PFSK-1 (cell line): ENCODE results near the gene DPP4. TPM values are rescaled to one million over a fixed set of nuclear protein-coding genes. Genes with fewer than 3 reads are reported as not detected.

Experiments used
- FOXP2 ChIP-seq: optimal IDR thresholded peaks from 2 replicates; pipeline ENCODE3; 2011; ENCODE audit warnings: borderline replicate concordance, control low read depth, inconsistent platforms; ENCODE audit not compliant: insufficient read depth; ENCODE audit errors: extremely low read length, extremely low read depth
- POLR2AphosphoS5 ChIP-seq: IDR thresholded peaks from 2 replicates; pipeline ENCODE4 v1.6.1; 2012; ENCODE audit warnings: low read depth, mild to moderate bottlenecking, control low read depth, low read length, moderate library complexity
- SIN3A ChIP-seq: IDR thresholded peaks from 2 replicates; pipeline ENCODE4 v1.6.1; 2012; ENCODE audit warnings: mild to moderate bottlenecking, low read length, moderate library complexity, borderline replicate concordance; ENCODE audit not compliant: insufficient read depth
- TAF1 ChIP-seq: IDR thresholded peaks from 2 replicates; pipeline ENCODE4 v1.6.1; 2012; ENCODE audit warnings: low read length, control low read depth, borderline replicate concordance; ENCODE audit not compliant: insufficient read depth
- polyA plus RNA-seq: library from polyadenylated mRNA; unstranded; fragments of >200 nt; gene quantifications from one replicate; pipeline ENCODE4 v1.2.1, GENCODE V29; 2012; ENCODE audit warnings: low read depth, missing spikeins; ENCODE audit not compliant: insufficient read length
- TF ChIP-seq, protein P1 (sequence below), 2 experiments: IDR thresholded peaks; 2 replicates each; pipeline versions ENCODE4 v1.6.1 to v1.8.0; 2011 to 2012; ENCODE audit warnings: low read depth in 2 of 2, low read length in 2 of 2, control low read depth in 1 of 2, inconsistent platforms in 1 of 2, mild to moderate bottlenecking in 1 of 2, moderate library complexity in 1 of 2; ENCODE audit not compliant: insufficient read depth in 1 of 2

DPP4 gene
- polyA plus RNA-seq, result not detected

DNA sequence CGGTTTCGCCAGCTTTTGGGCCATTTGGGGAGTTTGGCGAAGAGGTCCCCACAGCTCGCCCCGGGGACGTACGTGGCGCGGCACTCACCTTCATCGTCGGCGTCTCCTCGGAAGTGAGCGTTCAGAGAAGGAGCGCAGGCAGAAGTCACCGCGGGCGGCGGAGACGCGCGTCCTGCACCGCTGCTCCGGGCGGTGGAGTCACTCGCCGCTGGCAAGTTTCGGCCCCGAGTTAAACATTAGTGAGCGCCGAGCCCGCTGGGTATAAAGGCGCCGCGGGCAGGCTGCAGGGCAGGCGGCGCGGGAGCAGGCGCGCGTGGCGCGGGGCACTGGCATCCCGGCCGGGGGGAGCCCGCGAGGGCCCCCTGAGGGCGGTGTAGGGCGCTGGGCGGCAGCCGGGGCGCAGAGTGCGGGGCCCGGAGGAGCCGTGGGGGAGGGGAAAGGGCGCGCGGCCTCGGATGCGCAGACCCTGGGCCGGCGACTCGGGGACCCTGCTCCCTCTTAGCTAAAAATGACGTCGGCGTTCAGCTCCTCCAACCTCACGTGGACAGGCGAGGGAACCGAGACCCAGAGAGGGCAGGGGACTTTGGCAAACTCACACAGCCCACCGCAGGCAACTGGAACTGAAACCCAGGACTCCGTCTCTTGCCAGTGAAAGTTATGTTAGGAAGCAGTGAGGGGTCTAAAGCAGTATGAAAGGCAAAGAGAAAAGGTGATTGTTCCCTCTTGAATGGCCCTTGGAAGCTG lies at the start of gene DPP4:
Gene DPP4 (minus strand): TSS at position 328 of the 744 bp plus-strand sequence. CDS start 234 bp downstream, at position 94.
- TF ChIP-seq POLR2AphosphoS5 (no peak), FOXP2 (no peak), TAF1 (no peak), SIN3A (no peak)
- TF ChIP-seq, protein P1, sequence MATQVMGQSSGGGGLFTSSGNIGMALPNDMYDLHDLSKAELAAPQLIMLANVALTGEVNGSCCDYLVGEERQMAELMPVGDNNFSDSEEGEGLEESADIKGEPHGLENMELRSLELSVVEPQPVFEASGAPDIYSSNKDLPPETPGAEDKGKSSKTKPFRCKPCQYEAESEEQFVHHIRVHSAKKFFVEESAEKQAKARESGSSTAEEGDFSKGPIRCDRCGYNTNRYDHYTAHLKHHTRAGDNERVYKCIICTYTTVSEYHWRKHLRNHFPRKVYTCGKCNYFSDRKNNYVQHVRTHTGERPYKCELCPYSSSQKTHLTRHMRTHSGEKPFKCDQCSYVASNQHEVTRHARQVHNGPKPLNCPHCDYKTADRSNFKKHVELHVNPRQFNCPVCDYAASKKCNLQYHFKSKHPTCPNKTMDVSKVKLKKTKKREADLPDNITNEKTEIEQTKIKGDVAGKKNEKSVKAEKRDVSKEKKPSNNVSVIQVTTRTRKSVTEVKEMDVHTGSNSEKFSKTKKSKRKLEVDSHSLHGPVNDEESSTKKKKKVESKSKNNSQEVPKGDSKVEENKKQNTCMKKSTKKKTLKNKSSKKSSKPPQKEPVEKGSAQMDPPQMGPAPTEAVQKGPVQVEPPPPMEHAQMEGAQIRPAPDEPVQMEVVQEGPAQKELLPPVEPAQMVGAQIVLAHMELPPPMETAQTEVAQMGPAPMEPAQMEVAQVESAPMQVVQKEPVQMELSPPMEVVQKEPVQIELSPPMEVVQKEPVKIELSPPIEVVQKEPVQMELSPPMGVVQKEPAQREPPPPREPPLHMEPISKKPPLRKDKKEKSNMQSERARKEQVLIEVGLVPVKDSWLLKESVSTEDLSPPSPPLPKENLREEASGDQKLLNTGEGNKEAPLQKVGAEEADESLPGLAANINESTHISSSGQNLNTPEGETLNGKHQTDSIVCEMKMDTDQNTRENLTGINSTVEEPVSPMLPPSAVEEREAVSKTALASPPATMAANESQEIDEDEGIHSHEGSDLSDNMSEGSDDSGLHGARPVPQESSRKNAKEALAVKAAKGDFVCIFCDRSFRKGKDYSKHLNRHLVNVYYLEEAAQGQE (IDR thresholded peaks at IDR 0.05; ENCODE audit: insufficient read depth in 1 of 2, low read depth in 2 of 2, low read length in 2 of 2), result no peak

DNA sequence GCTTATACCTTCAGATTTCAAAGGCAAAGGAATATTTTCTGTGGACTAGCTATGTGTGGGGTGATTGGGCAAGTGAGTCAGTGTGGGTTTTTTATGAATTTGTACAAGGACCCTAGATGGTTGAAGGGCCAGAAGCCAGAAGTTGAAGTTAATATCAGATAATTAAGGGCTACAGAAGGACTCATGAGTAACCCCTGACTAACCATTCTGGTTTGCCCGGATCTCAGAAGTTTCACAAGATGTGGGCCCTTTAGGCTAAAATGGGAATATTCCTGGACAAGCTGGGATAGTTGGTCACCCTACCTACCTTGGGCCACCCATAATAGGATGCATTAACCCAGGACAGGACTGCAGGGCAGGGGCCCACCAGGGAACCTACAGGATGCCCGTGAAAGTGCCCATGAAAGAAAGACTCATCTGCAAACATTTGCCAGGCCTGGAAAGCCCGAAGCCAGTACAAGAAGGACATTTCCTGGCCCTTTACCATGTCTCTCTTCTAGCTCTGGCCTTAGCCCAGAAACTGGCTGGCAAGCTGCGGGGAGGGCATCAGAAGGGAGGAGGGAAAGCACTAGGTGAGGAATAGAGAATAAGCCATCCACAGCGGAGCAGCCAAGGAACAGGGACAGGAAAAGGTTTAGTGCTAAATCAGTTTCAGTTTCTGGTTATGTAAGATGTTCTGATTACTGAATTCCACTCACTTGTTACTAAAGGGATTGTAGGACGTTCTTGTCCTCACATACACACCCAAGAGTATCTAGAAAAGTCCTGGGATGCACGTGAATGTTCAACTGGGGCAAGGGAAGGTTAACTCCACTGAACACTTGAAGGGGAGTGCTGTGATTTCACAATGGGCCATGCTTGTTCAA lies 44.4 kb upstream of the DPP4 start:
- TF ChIP-seq, protein P1 (IDR thresholded peaks at IDR 0.05; ENCODE audit: insufficient read depth in 1 of 2, low read depth in 2 of 2, low read length in 2 of 2), result no peak
- TF ChIP-seq SIN3A (no peak), FOXP2 (no peak), TAF1 (no peak), POLR2AphosphoS5 (no peak)

- no peak for TF ChIP-seq TAF1
- TF ChIP-seq, protein P1 (IDR thresholded peaks at IDR 0.05; ENCODE audit: insufficient read depth in 1 of 2, low read depth in 2 of 2, low read length in 2 of 2), result no peak
- no peak for TF ChIP-seq POLR2AphosphoS5
- TF ChIP-seq FOXP2, result no peak
- TF ChIP-seq SIN3A, result no peak
Observed at GRCh38 chr2:162116352-162116751, 42.3 kb upstream of the DPP4 start.

- TF ChIP-seq, protein P1 (IDR thresholded peaks at IDR 0.05; ENCODE audit: insufficient read depth in 1 of 2, low read depth in 2 of 2, low read length in 2 of 2), result no peak
- TF ChIP-seq POLR2AphosphoS5, result no peak
- no peak for TF ChIP-seq FOXP2
- TF ChIP-seq SIN3A, result no peak
- TF ChIP-seq TAF1, result no peak
Observed at GRCh38 chr2:162115076-162115475, 41.1 kb upstream of the DPP4 start.
